ENCODE results near the gene PARD6A.

The PARD6A gene

DNA sequence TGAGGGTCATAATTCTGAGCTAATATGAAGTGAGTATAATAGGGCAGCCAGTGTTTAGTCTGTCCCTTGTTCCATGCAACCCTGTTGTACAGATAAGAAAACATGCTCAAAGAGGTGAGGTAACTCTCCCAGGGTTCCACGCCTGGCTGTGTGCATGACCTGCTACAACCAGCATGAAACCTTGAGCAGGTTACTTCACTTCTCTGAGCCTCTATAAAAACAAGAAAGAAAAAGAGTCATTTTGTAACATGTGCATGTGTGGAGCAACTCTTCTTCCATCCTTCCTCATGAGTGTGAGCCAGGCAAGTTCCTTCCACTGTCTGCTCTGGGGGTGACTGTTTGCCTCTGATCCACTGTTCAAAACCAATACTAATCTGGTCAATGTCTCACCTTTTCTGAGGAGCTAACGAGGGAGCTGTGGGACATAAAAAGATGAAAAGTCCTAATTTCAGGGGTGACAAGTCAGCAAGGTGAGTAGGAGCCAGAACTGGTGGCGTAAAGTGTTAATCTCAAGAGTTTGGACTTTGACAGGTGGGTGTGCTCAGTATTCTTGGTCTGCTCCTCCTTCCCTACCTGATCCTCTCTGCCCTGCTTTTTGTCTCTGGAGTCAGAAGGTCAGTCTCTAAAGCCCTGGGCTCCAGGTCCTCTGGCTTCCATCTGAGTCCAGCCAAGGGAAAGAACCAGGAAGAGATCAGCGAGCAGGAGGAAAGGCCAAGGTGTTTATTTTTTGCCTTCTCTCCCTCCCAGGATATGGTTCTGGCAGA, 36.8 kb downstream of the PARD6A start:
- DNase-seq = no peak

DNA sequence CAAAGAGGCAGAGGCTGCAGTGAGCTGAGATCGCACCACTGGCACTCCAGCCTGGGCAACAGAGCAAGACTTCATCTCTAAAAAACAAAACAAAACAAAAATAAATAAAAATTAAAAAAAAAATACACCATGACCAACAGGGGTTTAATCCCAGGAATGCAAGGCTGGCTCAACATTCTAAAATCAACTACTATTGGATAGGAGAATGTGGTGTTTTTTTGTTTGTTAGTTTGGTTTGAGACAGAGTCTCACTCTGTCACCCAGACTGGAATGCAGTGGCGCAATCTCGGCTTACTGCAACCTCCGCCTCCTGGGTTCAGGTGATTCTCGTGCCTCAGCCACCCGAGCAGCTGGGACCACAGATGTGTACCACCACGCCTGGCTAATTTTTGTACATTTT, 38.5 kb downstream of the PARD6A start:
- no peak for DNase-seq

DNA sequence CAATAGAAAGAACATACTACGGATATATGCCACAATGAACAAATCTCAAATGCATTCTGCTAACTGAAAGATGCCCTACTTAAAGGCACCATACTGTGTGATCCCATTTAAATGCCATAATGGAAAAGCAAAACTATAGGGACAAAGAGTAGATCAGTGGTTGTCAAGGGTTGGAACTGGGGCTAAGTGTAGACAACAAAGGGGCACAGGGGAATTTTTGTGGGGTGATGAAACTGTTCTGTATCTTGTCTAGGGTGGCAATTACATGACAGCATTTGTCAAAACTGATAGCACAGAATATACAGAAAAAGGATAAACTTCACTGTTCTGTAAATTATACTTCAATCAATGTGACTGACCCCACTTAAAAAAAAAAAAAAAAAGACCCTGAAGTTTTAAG, 40.7 kb downstream of the PARD6A start:
- DNase-seq = no peak

DNA sequence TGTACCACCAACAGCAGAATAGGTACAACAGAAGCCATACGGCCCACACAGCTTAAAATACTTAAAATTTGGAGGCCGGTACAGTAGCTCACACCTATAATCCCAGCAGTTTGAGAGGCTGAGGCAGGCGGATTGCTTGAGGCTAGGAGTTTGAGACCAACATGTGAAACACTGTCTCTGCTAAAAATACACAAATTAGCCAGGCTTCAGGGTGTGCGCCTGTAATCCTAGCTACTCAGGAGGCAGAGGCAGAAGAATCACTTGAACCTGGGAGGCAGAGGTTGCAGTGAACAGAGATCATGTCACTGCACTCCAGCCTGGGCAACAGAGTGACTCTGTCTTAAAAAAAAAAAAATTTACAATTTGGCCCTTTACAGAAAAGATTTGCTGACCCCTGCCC, 41.4 kb downstream of the PARD6A start:
- no peak for DNase-seq

DNA sequence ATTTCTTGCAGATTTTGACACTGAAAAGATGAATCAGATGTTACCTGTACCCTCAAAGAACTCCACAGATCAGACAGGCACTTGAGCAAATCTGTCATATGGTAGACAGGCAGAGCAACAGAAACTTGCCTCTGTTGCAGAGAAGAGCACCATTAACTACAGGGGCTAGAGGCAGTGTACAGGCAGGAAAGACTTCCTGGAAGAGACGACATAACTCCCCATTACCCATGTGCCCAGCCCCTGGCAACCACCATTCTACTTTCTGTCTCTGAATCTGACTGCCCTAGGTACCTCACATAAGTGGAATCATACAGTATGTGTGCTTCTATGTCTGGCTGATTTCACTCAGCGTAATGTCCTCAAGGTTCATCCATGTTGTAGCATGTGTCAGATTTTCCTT, 42.9 kb downstream of the PARD6A start:
- DNase-seq = no peak

DNA sequence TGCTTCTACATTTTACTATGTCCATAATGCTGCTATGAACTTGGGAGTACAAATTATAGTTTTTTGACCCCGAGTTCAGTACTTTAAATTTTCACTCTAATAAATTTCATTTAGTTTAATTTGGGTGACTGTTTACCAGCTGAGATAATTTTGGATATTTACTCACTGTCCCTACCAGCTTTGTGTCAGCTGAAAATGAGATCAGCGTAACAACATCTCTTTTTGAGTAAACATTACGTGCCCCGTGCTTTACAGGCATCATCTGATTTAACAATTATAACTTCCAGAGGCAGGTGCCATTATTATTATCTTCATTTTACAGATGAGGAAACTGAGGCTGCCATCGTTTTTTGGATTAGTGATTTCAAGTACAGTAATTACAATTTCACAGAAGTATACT, 43.4 kb downstream of the PARD6A start:
- DNase-seq = no peak

DNA sequence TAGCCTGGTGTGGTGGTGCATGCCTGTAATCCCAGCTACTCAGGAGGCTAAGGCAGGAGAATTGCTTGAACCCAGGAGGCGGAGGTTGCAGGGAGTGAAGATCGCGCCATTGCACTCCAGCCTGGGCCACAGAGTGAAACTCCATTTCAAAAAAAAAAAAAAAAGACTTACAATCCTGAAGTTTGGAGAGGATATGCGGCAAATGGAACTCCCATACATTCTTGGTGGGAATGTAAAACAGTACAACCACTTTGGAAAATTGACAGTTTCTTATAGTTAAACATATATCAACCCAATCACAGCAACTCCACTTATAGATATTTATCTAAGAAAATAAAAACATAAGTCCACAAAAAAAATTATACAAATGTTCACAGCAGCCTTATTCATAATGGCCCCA, 46.5 kb downstream of the PARD6A start:
- DNase-seq = no peak

DNA sequence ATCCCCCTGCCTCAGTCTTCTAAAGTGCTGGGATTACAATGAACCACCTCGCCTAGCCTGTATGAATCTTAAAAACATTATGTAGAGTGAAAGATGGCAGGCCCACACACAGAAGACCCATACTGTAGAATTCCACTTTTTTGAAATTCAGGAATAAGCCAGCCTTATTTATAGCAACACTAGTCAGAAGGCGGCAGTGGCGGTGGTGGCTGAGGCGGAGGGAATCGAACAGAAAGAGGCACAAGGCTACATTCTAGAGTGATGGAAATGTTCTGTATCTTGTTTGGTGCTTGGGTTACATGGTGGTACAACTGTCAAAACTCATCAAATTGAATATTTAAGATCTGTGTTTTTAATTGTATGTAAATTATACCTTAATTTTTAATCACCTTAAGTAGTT, 47.0 kb downstream of the PARD6A start:
- DNase-seq = no peak

DNA sequence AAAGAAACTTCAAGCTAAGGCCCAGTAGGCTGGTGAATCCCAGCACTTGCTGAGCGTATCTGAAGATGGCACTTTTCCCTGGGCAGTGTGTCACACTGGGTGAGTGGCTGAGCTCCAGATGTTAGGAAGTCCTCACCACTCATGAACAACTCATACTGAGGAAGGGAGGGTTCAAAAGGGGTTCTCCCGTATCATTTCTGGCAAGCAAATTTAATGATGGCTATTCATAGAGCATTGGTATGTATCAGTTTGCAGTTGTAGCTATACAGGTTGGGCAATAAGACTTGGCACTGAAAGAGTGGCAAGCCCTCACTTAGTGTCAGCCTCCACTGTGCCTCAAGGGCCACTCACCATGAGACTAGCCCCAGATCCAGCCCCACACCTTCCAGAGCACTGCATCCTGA, 47.6 kb downstream of the PARD6A start:
- no peak for DNase-seq

DNA sequence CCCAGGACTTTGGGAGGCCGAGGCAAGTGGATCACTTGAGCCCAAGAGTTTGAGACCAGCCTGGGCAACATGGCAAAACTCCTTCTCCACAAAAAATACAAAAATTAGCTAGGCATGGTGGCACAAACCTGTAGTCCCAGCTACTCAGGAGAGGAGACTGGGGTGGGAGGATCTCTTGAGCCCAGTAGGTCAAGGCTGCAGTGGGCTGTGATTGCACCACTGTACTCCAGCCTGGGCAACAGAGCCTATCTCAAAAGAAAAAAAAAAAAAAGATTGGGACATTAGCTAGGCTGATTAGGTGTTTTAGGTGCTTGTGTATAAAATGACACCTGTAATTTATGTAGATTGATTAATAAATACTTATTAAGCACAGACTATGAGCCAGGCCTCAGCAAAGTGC, 48.3 kb downstream of the PARD6A start:
- no peak for DNase-seq

DNA sequence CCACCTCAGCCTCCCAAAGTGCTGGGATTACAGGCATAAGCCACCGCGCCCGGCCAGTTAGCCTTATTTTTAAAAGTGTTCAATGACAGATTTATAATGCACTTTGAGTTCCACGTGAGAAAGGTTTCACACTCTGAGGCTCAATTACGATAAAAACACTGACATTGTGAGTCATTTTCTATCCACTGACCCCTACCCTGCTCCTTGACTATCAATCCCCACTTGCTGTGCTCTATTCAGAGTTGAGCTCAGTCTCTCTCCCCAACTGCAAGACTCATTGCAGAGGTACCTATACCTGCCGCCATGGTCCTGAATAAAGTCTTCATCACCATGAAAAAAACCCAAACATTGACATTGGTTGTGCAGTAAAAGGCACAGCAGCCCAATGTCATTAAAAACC, 49.8 kb downstream of the PARD6A start:
- DNase-seq = no peak

All from fibroblast of skin of back (primary cell).